ENCODE results near the gene SH3PXD2A.

DNA sequence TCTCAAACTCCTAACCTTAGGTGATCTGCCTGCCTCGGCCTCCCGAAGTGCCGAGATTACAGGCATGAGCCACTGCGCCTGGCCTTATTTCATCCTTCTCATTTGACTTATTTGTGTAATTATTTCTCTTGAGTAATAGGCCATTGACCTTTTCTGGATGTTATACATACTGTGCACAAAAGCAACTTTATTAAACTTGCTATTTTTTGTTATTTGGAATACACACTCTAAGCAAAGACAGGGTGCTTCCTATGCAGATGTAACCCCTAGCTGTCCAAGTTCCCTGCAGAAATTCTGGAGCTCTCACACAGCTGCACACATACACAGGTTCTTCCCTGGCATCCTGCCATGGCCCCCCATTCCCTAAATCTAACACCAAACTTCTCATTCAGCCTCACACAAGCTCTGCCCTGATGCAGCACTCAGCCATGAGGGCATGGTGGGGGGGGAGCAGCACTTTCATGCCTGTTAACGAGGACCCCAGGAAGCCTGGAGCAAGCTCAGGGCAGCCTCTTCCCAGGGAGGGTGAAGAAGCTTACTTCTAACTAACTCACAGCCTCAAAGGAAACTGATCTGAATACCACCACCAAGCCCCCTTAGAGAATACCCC is 33.2 kb downstream of the SH3PXD2A start:
- TF ChIP-seq CTCF (IDR thresholded peaks at IDR 0.05) (no peak), POLR2A (IDR thresholded peaks at IDR 0.05) (no peak)

Measured in adrenal gland (tissue), 5 donors.